Fibroblast of skin of left biceps (primary cell): ENCODE measurements around the gene FCMR.
"Not testable (repeated sequence)": the region's sequence is repeated elsewhere in the genome, so short reads cannot be mapped to it uniquely, and the experiment has no call there.

Experiments used
- DNase-seq, 2 experiments: peaks; one replicate each; pipeline ENCODE4 v3.0.0-alpha.2; 2013; ENCODE audit warnings: low read depth in 2 of 2

Gene FCMR

DNA sequence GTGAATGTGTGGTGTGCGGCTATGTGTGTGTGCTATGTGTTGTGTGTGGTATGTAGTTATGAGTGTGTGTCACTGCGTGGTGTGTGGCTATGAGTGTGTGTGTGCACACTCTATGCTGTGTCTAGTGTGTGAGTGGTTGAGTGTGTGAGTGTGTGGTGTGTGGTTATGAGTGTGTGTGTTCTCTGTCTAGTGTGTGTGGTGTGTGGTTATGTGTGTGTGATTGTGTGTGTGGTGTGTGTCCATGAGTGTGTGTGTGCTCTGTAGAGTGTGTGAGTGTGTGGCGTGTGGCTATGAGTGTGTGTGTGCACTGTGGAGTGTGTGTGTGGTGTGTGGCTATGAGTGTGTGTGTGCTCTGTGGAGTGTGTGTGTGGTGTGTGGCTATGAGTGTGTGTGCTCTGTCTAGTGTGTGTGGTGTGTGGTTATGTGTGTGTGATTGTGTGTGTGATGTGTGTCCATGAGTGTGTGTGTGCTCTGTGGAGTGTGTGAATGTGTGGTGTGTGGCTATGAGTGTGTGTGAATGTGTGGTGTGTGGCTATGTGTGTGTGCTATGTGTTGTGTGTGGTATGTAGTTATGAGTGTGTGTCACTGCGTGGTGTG is 2.3 kb upstream of the FCMR start:
- DNase-seq, result not testable (repeated sequence)

DNA sequence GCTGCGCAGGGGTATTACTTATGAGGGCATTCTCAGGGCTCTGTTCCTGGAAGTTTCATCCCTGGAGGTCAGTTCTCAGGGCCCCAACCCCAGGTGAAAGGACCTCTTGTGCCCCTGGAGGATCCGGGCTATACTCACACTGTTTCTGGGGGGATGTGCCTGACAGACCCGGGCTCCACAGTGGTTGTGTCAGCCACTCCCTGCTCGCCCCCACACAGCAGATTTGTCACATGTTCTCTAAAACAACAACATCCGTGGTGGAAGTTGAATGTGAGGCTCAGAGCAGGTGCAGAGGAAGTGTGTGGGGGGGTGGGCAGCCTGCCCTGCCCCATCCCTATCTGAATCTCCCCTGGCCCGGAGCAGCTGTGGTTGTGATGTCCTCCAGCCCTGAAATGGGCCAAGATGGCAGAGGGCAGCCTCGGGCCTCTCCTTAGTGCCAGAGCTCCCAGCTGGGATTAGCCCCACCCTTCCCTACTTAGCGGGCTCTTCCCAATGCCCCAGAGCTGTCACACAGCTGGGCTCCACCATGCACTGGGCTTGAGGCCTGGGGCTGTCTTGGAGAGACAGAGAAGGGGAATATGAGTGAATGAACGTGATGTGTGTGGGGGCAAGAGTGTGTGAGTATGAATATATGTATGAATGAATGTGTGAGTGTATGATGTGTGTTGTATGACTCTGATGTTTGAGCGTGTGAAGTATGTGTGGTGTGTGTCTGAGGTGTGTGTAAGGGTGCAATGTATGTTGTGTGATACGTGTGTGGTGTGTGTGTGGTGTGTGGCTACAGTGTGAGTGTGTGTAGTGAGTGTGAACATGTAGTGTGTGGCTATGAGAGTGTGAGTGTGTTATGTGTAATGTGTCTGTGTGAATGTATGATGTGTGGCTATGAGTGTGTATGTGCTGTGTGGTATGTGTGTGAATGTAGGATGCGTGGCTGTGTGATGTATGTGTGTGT is 1.5 kb upstream of the FCMR start:
- DNase-seq, result no peak

DNA sequence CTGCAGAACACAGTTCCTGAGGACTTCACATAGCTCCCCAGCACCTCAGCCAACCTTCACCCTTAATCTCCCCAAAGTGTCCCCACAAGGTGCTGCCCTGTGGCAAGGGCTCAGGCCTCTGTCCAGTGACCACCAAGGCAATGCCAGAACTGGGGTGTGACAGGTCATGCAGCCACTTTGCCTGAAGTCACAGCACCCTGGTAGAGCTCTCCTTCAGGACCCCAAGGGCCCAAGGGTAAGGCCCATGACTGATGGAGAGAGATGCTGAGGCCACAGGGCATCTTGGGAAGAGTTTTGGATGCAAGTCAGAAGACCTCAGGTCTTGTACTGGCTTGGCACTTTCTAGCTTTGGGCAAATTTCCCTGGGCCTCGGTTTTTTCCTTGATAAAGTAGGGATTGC is 783 bp upstream of the FCMR start:
- DNase-seq, result no peak

DNA sequence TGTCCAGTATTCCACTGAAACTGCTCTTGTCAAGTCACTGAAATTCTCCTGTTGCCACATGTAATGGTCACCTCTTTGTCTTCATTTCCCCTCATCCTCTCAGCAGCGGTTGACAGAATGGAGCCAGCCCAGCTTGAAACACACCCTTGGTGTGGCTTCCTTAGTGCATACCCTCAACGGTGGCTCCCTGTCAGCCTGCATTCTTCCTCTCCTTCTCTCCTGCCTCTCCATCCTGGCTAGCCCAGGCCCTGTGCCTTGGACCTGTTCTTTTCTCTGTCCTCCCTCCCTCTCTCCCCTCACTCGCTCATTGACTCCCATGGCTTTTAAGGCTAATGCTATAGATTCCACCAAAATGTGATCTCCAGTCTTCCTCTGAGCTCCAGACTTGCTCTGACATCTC is 3.7 kb downstream of the FCMR start:
- DNase-seq, result no peak

DNA sequence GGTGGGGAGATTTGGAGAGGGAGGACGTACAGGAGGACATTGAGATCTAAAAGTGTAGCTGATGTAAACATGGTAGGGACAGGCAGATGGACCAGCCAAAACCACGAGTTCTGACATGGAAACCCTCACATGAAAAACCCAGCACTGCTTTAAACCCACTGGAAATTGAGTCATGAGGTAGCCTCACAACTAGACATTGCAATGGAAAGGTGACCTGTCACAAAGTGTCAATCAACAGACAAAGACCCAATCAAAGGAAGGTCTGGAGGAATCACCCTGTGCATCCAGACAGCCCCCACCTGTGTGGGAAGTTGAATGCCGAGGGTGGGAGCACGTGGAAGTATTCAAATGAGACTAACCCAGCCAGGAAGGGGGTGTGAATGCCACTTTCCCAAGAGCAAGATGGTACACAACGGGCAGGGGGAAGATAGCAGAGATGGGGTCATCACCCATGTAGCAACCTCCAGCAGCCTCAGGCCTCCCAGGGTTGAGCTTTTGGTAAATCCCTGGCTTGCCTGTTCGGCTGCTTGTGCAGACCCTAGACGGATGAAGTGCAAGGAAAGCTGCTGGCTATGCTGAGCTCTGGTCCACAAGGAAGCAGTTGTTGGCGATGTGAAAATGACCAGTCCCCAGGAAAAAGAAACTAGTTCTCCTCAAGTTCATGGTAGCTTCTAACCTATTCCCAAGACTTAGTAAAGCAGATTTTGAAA is 5.6 kb downstream of the FCMR start:
- no peak for DNase-seq

DNA sequence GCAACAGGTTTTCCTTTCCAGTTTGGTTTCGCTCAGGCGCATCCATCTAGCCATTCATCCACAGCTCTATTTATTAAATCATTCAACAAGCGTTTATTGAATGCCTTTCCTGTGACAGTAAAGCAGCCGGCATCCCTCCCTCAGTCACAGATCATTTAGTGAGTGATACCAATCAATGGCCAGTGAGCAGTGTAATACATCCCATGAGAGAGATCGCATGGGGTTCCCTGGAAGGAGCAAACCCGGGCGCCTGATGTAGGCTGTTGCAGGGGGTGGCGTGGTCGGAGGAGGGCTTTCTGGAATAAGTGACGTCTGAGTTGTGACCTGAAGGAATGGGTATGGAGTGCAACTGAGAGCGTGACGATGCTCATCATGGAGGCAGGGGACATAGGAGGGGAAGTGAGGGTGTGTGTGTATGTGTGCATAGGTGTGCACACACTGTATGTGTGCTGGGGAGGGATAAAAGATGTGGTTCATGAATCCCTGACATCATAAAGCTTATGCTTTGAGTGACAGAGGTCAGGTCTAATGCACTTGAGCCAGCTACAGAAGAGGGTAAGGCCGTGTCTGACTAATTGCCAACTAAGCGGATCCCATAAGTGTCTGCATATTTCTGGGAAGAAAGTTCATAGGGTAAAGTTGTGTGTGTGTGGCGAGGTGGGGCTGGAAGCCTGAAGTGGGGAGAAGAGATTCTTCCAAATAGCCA is 6.6 kb downstream of the FCMR start:
- no peak for DNase-seq

DNA sequence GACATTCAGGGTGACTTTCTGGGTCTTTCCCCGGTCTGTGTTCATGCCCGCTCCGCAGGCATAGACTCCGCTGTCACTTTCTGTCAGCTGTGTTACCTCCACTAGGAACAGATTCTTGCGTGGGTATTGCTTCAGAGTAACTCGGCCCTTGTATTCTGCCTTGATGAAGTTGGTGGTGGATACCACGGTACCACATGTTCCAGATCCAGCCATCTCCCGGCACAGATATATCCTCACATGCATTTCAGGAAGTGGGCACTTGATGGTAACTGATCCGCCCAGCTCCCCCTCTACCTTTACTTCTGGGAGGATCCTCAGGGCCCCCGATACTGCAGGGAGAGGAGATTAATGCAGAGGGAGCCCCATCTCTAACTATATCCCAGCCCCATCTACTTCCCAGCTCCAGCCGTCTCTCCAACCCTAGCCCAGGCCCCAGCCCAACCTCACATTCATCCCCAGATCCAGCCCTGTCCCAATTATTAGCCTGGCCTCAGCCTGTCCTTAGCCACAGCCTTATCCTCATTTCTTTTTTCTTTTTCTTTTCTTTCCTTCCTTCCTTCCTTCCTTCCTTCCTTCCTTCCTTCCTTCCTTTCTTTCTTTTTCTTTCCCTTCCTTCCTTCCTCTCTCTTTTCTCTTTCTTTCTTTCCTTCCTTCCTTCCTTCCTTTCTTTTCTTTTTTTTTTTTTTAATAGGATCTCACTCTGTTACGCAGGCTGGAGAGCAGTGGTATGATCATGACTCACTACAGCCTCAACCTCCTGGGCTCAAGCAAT is 7.8 kb downstream of the FCMR start:
- DNase-seq, result no peak

DNA sequence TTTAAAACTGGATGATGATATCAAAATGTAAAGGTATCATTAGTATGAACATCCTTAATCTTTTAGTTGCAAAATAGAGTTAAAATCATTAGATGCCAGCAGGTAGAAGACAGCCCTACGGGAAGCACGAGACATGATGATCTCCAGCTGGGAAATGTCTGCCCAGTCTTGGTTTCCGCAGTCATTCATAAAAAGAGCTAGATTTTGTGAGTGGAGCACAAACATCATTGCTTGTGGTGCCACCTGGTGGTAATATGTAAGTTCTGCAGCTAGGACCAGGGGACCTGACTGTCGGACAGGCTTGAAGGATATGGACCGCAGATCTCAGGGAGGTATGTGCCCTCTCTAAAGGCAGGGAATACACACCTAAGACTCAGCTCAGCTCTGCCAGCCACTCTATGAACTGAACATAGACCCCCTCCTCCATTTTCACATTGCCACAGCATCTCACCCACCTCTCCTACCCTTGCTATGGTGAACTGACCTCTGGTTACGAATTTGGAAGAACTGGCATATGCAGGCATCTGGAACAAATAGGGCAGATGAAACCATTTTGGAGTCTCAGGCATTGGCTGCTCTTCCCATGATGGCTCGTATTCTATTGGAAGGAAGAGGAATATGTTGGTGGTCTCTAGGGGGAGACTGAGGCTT is 9.2 kb downstream of the FCMR start:
- peak in 1 of 2 experiments; percentile 38 for DNase-seq

DNA sequence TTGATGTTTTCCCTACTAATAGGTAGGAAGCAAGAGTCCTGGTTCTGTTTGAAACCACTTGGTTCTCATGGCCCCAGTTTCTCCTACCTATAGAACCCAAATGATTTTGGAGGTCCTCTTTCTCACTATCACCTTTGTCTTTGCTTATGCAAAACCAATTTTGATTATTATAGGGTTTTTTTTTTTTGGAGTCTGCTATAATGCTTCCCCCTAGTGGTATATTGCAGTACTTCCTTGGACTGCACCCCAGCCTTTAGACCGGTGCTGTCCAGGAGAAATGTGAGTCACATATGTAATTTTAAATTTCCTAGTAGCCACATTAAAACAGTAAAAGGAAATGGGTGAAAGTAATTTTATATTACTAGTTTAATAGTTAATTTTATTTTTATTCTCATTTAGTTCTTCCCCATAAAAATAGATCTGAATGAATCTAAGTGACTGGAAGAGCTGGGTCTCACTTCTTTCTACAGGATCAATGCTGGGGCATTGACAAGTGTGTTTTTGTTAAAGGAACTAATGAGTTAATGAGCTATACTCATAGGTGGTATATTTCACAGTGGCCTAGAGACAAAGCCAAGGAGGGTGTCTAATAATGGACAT is 10.6 kb downstream of the FCMR start:
- DNase-seq, result no peak

DNA sequence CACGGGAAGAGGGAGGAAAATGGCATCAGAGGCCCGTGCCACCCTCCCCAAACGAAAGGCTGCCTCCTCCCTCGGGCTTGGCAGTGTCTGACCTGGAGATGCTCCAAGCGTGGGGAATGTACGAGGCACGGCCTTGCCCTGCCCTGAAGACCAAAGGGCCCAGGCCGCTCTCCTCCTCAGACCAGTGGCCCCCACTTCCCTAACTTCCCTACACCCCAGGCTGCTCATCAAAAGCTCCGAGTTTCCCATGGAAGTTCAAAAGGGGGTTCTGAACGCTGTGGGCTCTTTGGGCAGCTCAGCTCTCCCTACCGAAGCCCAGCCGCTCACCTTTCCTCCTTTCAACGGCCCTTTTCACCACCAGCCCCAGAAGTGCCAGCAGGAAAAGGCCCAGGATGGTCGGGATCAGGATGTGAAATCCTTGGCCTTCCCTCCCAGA is 11.8 kb downstream of the FCMR start:
- DNase-seq, result no peak

DNA sequence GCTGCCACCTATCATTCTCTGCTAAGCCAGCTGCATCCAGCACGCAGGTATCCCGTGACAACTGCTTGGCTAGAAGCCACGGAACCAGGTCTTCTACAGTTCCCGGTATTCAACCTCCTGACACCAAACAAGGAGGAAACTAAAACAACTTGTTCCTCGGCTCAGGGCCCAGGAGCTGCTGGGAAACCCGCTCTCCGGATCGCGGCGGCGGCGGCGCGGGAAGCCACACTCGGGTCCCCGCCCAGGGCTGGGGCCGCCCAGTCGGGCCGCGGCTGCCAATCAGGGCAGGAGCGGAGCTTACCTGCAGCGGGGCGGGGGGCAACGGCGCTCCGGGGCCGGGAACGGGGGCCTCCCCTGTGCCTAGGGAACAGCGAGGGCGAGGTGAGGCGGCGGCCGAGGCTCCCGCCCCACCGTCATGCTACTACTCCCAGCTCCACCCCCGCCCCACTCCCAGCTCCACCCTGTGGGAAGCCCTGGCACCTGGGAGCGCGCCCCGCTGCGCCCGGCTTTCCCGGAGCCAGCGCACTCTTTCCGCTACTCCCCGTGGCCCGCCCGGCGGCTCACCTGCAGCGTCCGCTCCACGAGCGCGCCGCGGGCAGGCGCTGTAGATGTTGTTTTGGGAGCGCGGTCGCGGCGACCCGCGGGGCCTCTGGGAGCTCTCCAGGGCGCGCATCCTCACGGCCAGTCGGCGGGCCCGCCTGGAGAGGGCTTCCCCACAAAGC is 12.4 kb downstream of the FCMR start:
- DNase-seq, result no peak

DNA sequence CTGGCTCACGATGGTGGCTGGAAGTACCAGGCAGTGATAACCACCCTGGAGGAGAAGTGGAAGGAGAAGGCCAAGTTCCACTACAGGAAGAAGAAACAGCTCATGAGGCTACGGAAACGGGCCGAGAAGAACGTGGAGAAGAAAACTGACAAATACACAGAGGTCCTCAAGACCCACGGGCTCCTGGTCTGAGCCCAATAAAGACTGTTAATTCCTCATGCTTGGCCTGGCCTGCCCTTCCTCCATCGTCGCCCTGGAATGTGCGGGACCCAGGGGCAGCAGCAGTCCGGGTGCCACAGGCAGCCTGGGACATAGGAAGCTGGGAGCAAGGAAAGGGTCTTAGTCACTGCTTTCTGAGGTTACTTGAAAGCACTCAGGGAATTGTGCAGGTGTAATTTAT is 13.7 kb downstream of the FCMR start:
- DNase-seq, result no peak

DNA sequence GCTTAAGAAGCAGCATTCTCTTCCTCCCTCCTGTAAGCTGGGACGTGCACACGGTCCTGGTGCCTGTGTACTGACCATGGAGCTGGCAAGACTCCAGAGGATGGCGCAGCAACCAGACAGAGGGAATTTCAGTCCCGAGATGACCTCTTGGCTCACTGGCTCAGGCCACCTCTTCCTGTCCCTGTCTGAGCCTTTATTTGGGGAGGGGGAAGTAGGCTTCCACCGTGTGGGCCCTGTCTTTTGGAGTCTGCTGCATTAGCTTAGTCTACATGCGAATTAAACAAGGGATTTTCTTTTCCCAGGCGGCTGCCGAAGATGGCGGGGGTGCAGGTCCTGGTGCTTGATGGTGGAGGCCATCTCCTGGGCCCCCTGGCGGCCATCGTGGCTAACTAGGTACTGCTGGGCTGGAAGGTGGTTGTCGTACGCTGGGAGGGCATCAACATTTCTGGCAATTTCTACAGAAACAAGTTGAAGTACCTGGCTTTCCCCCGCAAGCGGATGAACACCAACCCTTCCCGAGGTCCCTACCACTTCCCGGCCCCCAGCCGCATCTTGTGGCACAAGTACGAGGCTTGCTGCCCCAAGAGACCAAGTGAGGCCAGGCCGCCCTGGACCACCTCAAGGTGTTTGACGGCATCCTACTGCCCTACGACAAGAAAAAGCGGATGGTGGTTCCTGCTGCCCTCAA is 14.3 kb downstream of the FCMR start:
- no peak for DNase-seq

DNA sequence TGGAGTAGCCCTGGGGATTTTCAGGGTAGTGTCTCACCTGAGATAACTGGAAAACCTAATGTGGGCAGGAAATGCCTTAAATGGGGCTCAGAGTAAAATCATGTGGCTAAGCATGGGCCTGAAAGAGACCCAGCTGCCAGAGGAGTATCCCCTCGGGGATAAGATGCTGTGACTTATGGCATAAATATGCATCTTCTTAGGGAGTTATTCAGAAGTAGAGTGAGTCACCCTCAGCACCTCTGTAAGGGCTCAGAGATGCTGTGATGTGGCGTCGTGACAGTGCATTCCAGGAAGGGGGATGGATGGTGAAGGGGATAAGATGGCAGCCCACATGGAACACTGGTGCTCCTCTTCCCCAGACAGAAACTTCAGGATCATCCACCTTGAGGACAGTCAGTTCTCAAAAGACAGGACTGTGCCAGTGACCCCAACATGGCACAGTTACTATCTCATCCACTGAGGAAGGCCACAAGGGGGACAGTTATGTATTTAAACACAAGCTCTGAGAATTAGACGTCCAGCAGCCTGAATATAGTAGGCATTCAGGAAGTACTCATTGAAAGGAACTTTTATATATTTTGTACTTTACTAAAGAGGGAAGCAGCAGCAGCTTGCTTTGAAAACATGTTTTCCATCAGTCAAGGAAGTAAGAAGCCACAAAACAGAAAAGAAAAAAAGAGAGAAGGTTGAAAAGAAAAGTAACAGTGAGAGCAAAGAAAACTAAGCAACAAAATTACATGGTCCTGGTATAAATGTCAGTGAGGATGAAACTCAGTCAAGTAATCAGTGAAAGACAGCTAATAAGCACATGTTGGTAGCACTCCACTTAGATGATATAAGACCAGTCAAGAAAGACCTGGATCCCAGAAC is 16.2 kb downstream of the FCMR start:
- DNase-seq, result peak; percentile 87 to 89

DNA sequence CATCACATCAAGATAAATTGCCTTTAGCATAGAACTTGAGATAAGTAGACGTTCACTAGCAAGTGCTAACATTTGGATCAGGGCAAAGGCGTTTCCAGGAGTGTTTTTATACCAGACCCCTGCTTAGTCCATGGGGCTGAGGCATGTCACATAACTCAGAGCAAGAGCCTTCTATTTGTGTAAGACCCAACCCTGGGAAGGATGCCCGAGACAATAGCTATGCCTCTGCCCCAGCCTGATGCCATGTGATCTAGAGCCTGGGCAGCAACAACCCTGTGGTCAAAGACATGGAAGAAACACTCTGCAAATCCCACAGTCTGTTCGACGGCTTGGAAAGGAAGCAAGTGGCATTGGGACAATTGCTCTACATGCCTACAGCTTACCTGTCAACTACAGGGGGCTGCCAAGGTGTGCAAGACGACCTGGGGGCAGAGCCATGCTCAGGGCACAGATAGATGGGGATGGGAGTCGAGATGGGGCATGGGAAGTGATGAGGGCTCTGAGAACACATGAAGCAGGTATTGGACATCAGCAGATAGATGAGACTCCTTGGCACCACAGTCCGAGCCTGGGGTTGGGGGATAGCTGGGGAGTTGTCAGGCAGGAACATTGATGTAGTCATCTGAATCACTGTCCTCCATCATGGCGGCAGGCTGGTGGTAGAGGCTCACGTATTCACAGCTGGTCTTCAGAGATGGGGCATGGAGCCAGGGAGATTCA is 17.2 kb downstream of the FCMR start:
- DNase-seq, result no peak

DNA sequence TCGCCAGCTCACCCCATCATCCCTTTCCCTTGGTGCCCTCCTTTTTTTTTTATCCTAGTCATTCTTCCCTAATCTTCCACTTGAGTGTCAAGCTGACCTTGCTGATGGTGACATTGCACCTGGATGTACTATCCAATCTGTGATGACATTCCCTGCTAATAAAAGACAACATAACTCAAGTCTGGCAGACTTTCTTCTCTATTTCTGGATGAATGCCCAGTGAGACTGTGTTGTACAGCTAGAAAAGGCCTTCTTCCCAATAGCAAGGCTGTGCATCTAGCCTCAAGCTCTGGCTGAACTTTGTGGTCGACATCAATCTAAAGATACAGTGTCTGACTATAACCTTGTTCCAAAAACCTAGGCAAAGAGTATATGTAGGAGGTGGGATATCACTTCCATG is 18.1 kb downstream of the FCMR start:
- DNase-seq, result no peak

DNA sequence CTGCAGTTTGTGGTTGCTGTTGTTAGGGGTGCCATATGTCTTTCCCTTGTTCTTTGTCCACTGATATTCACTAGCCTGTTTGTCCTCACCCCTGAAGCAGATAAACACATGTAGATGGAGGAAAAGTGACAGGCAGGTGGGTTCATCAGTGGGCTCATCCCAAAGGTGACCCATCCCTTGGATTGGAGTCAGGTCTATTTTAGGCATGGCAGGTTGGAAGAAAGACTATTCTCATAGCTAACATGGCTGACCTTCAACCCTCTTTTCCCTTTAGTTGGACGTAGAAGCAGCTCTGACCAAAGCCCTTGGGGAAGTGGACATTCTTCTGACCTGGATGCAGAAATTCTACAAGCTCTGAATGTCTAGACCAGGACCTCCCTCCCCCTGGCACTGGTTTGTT is 19.0 kb downstream of the FCMR start:
- no peak for DNase-seq
